Omental fat pad (tissue), 4 donors: ENCODE data around the gene FOXP4. TPM values are rescaled to one million over a fixed set of nuclear protein-coding genes. Genes with fewer than 3 reads are reported as not detected.

Experiments
- ATAC-seq: fragments of 150-250 bp; one replicate; pipeline ENCODE4 v1.9.1; 2016; ENCODE audit warnings: mild to moderate bottlenecking, moderate library complexity; ENCODE audit not compliant: low FRiP score
- DNase-seq: peaks from one replicate; pipeline ENCODE4 v3.0.0-alpha.2; 2019; ENCODE audit warnings: low spot score
- total RNA-seq, 4 donors: library from RNA; depleted of rRNA; stranded (reverse); fragments of >200 nt; gene quantifications; one replicate each; pipeline ENCODE4 v1.1.0, GENCODE V29; 2016
- TF ChIP-seq, protein P1 (sequence below), 3 donors: fragments of 450-650 bp; IDR thresholded peaks; one replicate each; pipeline ENCODE4 v1.5.1; 2016 to 2017; ENCODE audit warnings: antibody characterized with exemption in 3 of 3, mild to moderate bottlenecking in 3 of 3, moderate library complexity in 2 of 3

Gene FOXP4
- total RNA-seq, 4 donors from 2014 or later: 3.6 to 9.0 (median 5.5) TPM

- DNase-seq (no peak), ATAC-seq (no peak)
- TF ChIP-seq, protein P1, sequence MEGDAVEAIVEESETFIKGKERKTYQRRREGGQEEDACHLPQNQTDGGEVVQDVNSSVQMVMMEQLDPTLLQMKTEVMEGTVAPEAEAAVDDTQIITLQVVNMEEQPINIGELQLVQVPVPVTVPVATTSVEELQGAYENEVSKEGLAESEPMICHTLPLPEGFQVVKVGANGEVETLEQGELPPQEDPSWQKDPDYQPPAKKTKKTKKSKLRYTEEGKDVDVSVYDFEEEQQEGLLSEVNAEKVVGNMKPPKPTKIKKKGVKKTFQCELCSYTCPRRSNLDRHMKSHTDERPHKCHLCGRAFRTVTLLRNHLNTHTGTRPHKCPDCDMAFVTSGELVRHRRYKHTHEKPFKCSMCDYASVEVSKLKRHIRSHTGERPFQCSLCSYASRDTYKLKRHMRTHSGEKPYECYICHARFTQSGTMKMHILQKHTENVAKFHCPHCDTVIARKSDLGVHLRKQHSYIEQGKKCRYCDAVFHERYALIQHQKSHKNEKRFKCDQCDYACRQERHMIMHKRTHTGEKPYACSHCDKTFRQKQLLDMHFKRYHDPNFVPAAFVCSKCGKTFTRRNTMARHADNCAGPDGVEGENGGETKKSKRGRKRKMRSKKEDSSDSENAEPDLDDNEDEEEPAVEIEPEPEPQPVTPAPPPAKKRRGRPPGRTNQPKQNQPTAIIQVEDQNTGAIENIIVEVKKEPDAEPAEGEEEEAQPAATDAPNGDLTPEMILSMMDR (IDR thresholded peaks at IDR 0.05): no peak
Measured at GRCh38 chr6:41588111-41588510, 41.9 kb downstream of the FOXP4 start.

DNA sequence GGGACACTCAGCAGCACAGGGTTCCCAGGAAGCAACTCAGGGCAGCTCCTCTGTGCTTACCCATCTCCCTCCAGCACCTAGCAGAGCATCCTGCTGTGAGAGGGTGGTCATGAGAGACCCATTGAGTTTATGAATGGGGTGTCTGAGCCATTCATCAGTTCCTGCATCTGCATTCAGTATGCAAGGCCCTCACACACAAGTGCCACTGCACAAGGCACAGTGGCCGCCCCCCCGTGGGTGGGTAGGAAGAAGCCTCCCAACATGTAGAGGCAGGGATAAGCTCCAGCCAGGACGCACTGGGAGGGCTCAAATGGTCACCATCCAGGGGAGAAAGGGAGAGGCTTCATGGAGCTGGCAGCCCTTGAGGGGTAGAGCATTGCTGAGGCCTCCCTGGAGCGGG lies 43.0 kb downstream of the FOXP4 start:
- ATAC-seq (no peak), DNase-seq (no peak)
- TF ChIP-seq, protein P1 (IDR thresholded peaks at IDR 0.05): no peak

DNA sequence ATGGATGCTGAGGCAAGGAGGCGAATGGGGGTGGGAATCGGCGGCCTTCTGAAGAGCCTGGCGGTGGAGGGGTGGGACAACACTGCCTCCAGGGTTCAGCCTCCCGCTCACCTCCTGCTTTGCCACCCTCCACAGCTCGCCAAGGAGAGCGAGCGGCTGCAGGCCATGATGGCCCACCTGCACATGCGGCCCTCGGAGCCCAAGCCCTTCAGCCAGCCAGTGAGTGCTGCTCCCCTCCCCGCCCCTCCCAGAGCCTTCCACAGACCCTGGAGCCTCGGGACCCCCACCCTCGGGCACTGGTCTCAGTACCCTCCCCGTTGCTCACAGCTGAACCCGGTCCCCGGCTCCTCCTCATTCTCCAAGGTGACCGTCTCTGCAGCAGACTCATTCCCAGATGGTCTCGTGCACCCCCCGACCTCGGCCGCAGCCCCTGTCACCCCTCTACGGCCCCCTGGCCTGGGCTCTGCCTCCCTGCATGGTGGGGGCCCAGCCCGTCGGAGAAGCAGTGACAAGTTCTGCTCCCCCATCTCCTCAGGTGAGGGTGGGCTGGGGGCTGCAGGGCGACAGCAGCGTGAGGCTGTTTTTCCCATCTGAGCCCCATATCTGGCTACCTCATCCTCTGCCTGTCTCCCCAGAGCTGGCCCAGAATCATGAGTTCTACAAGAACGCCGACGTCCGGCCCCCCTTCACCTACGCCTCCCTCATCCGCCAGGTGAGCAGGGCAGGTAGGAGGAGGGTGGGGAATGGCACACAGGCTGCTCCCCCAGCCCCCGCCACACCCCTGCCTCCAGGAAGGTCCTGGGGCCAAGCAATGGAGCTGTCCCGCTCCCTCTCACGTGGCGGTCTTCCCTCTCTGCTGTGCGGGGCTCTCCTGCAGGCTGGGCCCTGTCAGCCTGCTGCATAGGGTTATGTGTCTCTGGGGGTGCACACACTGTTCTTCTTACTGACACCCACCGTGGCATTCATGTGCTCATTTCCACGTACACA lies 43.7 kb downstream of the FOXP4 start:
- TF ChIP-seq, protein P1 (IDR thresholded peaks at IDR 0.05): no peak
- no peak for DNase-seq
- ATAC-seq: no peak

DNA sequence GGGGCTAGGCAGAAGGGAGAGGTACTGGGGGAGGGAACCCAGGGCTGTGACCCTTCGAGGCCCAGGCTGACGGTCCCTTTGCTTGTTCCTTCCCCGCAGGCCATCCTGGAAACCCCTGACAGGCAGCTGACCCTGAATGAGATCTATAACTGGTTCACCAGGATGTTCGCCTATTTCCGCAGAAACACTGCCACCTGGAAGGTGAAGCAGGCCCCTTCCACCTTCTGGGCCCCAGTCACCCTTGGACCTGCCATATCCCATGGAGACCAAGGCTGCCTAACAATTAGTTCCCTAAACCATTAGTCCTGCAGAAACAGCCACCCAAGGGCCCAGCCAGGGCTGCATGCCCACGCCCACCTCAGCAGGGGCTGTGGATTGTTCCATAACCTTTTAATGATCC lies 44.9 kb downstream of the FOXP4 start:
- ATAC-seq (no peak), DNase-seq (no peak)
- TF ChIP-seq, protein P1 (IDR thresholded peaks at IDR 0.05): no peak

- DNase-seq (peak; percentile 82), ATAC-seq (peak; percentile 41)
- TF ChIP-seq, protein P1 (IDR thresholded peaks at IDR 0.05): peak in 2 of 3 donors; percentile 66 to 68
Measured at GRCh38 chr6:41591859-41592502, 45.8 kb downstream of the FOXP4 start.

- no peak for DNase-seq
- TF ChIP-seq, protein P1 (IDR thresholded peaks at IDR 0.05): no peak
- no peak for ATAC-seq
Measured at GRCh38 chr6:41593406-41593805, 47.2 kb downstream of the FOXP4 start.
